Embryonic facial prominence (tissue), 1 donor: Measurements from ENCODE around the gene SLC8A3.

Experiments
- DNase-seq: peaks from one replicate; pipeline ENCODE4 v3.0.0-alpha.2; 2016; ENCODE audit errors: extremely low spot score

The SLC8A3 gene

GRCh38 chr14:70177081-70177800 is 11.5 kb downstream of the SLC8A3 start:
- DNase-seq = no peak

- DNase-seq = no peak
Observed at GRCh38 chr14:70173569-70173968, 15.2 kb downstream of the SLC8A3 start.

- DNase-seq = no peak
Observed at GRCh38 chr14:70171726-70172125, 17.0 kb downstream of the SLC8A3 start.

GRCh38 chr14:70170976-70171375 is 17.8 kb downstream of the SLC8A3 start:
- DNase-seq = no peak

GRCh38 chr14:70168406-70168805 is 20.3 kb downstream of the SLC8A3 start:
- DNase-seq = no peak

GRCh38 chr14:70166530-70167203 is 22.1 kb downstream of the SLC8A3 start:
- no peak for DNase-seq

GRCh38 chr14:70162358-70162757 is 26.4 kb downstream of the SLC8A3 start:
- no peak for DNase-seq

GRCh38 chr14:70156592-70156991 is 32.2 kb downstream of the SLC8A3 start:
- no peak for DNase-seq

GRCh38 chr14:70152704-70153103 is 36.0 kb downstream of the SLC8A3 start:
- no peak for DNase-seq

GRCh38 chr14:70152081-70152480 is 36.7 kb downstream of the SLC8A3 start:
- no peak for DNase-seq

GRCh38 chr14:70149596-70150165 is 39.1 kb downstream of the SLC8A3 start:
- no peak for DNase-seq

- DNase-seq = no peak
Observed at GRCh38 chr14:70148911-70149595, 39.7 kb downstream of the SLC8A3 start.

GRCh38 chr14:70148351-70148750 is 40.4 kb downstream of the SLC8A3 start:
- no peak for DNase-seq

GRCh38 chr14:70144046-70144445 is 44.7 kb downstream of the SLC8A3 start:
- no peak for DNase-seq

GRCh38 chr14:70143306-70143705 is 45.4 kb downstream of the SLC8A3 start:
- DNase-seq = no peak

- no peak for DNase-seq
Observed at GRCh38 chr14:70140614-70141013, 48.1 kb downstream of the SLC8A3 start.

- DNase-seq = no peak
Observed at GRCh38 chr14:70139384-70139783, 49.4 kb downstream of the SLC8A3 start.

- DNase-seq = no peak
Observed at GRCh38 chr14:70137788-70138187, 51.0 kb downstream of the SLC8A3 start.

GRCh38 chr14:70133461-70133860 is 55.3 kb downstream of the SLC8A3 start:
- DNase-seq = no peak

GRCh38 chr14:70130482-70130881 is 58.3 kb downstream of the SLC8A3 start:
- DNase-seq = no peak

- no peak for DNase-seq
Observed at GRCh38 chr14:70127186-70127585, 61.6 kb downstream of the SLC8A3 start.

GRCh38 chr14:70123796-70124195 is 65.0 kb downstream of the SLC8A3 start:
- DNase-seq = no peak

- DNase-seq = no peak
Observed at GRCh38 chr14:70121521-70121920, 67.2 kb downstream of the SLC8A3 start.
